D721Med (cell line): ENCODE measurements around the gene DLGAP1.

Source experiments
- DNase-seq: peaks from one replicate; pipeline ENCODE4 v3.0.0; 2011; ENCODE audit warnings: low spot score; ENCODE audit not compliant: insufficient read length
- FAIRE-seq: peaks from 2 replicates; lab custom pipeline; 2011; peaks lifted over from hg19 to GRCh38; lab: Jason Lieb, UNC
- CTCF ChIP-seq: IDR thresholded peaks from 2 replicates; pipeline ENCODE4 v1.5.1; 2012; ENCODE audit warnings: mild to moderate bottlenecking, control low read depth; ENCODE audit not compliant: insufficient read depth; ENCODE audit errors: missing control alignments

DLGAP1 gene

GRCh38 chr18:3529077-3529476, 926.0 kb downstream of the DLGAP1 start:
- DNase-seq = no peak
- no peak for FAIRE-seq
- no peak for TF ChIP-seq CTCF

GRCh38 chr18:3528231-3528630, 926.9 kb downstream of the DLGAP1 start:
- FAIRE-seq (no peak), DNase-seq (no peak)
- TF ChIP-seq CTCF = no peak

- no peak for DNase-seq
- FAIRE-seq = no peak
- TF ChIP-seq CTCF = no peak
Observed at GRCh38 chr18:3526421-3527354, 928.4 kb downstream of the DLGAP1 start.

GRCh38 chr18:3525870-3526420, 929.2 kb downstream of the DLGAP1 start:
- DNase-seq = no peak
- no peak for FAIRE-seq
- no peak for TF ChIP-seq CTCF

GRCh38 chr18:3524706-3525105, 930.4 kb downstream of the DLGAP1 start:
- no peak for TF ChIP-seq CTCF
- FAIRE-seq (no peak), DNase-seq (no peak)

GRCh38 chr18:3520230-3521085, 934.6 kb downstream of the DLGAP1 start:
- FAIRE-seq (no peak), DNase-seq (no peak)
- TF ChIP-seq CTCF = no peak
